GM18519 (cell line): Measurements from ENCODE around the gene TNNC1.

Experiments used
- ATAC-seq: cut with Tn5 transposase; IDR thresholded peaks from one replicate; pipeline ENCODE4 v1.9.1; 2021; ENCODE audit warnings: mild to moderate bottlenecking, moderate library complexity; ENCODE audit not compliant: unreplicated experiment, low FRiP score

TNNC1 gene

GRCh38 chr3:52484680-52485461, 31.0 kb upstream of the TNNC1 start:
- no peak for ATAC-seq

GRCh38 chr3:52483577-52484381, 29.9 kb upstream of the TNNC1 start:
- no peak for ATAC-seq

GRCh38 chr3:52483081-52483480, 29.2 kb upstream of the TNNC1 start:
- no peak for ATAC-seq

GRCh38 chr3:52481819-52482521, 28.1 kb upstream of the TNNC1 start:
- ATAC-seq: no peak

GRCh38 chr3:52480768-52481715, 27.2 kb upstream of the TNNC1 start:
- ATAC-seq: no peak

GRCh38 chr3:52479877-52480575, 26.2 kb upstream of the TNNC1 start:
- ATAC-seq: no peak

GRCh38 chr3:52479037-52479876, 25.4 kb upstream of the TNNC1 start:
- ATAC-seq: no peak

- no peak for ATAC-seq
Measured at GRCh38 chr3:52477796-52478095, 23.9 kb upstream of the TNNC1 start.

GRCh38 chr3:52477076-52477795, 23.4 kb upstream of the TNNC1 start:
- ATAC-seq: no peak

- ATAC-seq: no peak
Measured at GRCh38 chr3:52473026-52473425, 19.2 kb upstream of the TNNC1 start.

GRCh38 chr3:52472239-52473000, 18.6 kb upstream of the TNNC1 start:
- ATAC-seq: no peak

GRCh38 chr3:52471371-52472238, 17.8 kb upstream of the TNNC1 start:
- no peak for ATAC-seq

GRCh38 chr3:52470920-52471319, 17.1 kb upstream of the TNNC1 start:
- no peak for ATAC-seq

- ATAC-seq: no peak
Measured at GRCh38 chr3:52469001-52469400, 15.2 kb upstream of the TNNC1 start.

- ATAC-seq: no peak
Measured at GRCh38 chr3:52468336-52468735, 14.5 kb upstream of the TNNC1 start.

GRCh38 chr3:52463416-52463815, 9.6 kb upstream of the TNNC1 start:
- ATAC-seq: no peak

GRCh38 chr3:52461874-52462273, 8.0 kb upstream of the TNNC1 start:
- ATAC-seq: no peak
